HG02885 (cell line): ENCODE results near the gene TMEM69.
A peak's percentile ranks its signal among the peaks of the same experiment; 100 is the strongest.
"Not testable (repeated sequence)": the region's sequence is repeated elsewhere in the genome, so short reads cannot be mapped to it uniquely, and the experiment has no call there.

Experiments used
- ATAC-seq: cut with Tn5 transposase; IDR thresholded peaks from one replicate; pipeline ENCODE4 v1.9.1; 2021; ENCODE audit warnings: mild to moderate bottlenecking; ENCODE audit not compliant: unreplicated experiment, poor library complexity

TMEM69 gene

GRCh38 chr1:45687754-45688740 lies at the start of gene TMEM69:
TSS of gene TMEM69 (plus strand) at chr1:45688181. CDS start at chr1:45691069, 2,888 bp downstream.
- peak; percentile 16 for ATAC-seq

- ATAC-seq = no peak
Observed at GRCh38 chr1:45640293-45640692, 47.7 kb upstream of the TMEM69 start.

DNA sequence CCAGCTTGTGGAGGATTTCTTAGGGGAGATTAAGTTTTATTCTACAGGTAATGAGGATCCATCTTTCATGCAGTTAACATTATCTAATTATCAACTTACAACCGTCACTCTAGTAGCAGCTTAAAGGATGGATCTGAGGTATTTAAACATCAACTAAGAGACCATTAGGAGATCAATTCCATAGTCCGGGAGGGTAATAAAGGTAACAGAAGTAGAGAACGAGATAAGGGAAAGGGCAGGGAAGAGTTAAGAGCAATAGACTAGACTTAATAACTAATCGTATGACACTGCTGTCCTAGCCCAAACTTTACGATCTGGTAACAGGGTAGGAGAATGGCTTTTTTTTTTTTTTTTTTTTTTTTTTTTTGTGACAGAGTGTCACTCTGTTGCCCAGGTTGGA lies 44.7 kb upstream of the TMEM69 start:
- ATAC-seq = no peak

- ATAC-seq = no peak
Observed at GRCh38 chr1:45643978-45644377, 44.0 kb upstream of the TMEM69 start.

GRCh38 chr1:45644661-45645060 lies 43.3 kb upstream of the TMEM69 start:
- no peak for ATAC-seq

DNA sequence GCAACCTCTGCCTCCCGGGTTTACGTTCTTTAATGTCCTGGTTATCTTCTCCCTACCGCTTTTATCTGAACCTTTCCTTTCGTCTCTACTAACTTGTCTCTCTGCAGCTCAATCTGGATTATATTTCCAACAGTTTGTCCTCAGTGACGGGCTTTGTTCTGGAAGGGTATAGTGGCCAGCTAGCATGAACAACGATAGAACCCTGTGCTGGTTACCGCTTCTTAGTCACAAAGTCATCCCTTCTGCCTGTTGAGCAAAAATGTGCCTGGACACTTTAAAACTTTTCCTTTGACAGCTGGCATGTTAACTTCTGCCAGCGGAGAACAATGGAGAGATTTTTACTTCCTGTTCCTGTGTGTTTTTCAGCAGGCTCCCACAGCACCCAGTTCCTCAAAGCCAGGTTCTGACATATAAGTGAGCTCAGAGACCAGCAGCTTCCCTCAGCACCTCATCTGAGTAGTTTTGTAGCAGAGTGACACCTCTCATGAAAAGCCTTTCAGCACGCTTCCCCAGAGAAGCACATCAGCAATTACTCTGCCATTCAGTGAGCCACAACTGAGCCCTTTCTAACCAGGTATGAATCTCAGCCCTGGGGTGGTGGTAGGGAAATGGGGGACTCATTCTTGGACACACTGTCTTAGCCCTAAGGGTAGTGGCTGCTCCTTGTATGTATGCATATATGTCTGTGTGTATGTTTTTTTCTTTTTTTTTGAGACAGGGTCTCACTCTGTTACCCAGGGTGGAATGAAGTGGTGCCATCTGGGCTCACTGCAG lies 40.5 kb upstream of the TMEM69 start:
- ATAC-seq = no peak

GRCh38 chr1:45654540-45655280 lies 33.3 kb upstream of the TMEM69 start:
- no peak for ATAC-seq

GRCh38 chr1:45656573-45657226 lies 31.3 kb upstream of the TMEM69 start:
- ATAC-seq = no peak

DNA sequence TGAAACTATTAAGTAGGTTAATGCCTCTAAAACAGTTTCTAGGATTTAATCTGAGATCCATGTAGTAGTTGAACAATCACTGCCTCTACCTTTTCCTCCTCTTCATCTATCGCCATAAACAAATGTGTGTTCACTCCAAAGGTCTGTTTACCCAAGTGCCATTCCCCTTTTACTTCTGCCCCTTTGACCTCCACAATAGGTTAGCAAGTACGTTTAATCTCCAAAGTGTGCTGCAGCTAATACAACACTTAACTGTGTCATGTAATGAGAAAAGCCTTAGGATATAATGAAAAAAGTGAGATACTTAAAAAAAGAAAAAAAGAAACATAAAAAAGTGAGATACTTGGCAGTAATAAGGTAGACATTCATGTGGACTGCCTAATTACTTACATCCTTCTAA lies 29.8 kb upstream of the TMEM69 start:
- ATAC-seq = no peak

GRCh38 chr1:45659222-45659621 lies 28.8 kb upstream of the TMEM69 start:
- no peak for ATAC-seq

DNA sequence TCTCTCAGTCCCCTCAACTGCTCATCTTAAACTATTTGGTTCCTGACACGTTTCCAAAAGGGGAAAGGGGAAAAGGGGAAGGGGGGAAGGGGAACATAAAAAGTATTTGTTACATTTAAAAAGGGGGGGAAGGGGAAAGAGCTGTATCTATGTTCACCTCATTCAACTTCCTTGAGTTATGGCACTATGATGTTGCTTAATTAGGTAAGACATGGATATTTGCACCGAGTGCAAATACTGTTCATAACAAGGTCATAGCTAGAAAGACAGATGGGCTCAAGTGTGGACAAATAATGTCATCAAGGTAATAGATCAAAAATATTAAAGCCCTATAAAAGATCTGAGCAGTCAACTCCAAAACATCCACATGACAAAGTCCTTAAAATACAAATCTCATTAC lies 27.6 kb upstream of the TMEM69 start:
- ATAC-seq = no peak

GRCh38 chr1:45666836-45667235 lies 21.1 kb upstream of the TMEM69 start:
- no peak for ATAC-seq

DNA sequence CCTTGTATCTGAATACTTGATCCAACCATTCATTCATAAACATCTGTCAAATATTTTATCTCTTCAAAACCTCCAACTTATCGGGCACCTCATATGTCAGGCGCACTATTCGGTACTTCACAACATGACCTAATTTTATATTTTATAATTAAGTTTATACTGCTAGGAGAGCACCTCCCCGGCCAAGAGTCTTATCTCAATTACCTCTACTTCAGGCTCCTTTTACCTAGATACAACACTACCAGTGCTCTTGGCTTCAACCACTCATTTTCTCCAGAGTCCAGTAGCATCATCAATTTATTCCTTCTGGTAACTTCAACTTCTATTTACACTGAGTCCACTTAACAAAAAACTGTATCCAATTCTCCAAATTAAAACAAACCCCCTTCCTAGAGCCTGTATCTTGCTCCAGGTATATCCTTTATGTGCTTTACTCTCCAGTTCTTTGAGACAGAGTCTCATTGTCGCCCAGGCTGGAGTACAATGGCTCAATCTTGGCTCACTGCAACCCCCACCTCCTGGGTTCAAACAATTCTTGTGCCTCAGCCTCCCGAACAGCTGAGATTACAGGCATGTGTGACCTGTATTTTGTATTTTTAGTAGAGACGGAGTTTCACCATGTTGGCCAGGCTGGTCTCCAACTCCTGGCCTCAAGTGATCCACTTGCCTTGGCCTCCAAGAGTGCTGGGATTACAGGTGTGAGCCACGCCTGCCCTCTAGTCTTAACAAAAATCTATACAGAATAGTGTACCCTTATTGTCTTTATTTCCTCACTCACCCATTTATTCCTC lies 20.5 kb upstream of the TMEM69 start:
- ATAC-seq = no peak

DNA sequence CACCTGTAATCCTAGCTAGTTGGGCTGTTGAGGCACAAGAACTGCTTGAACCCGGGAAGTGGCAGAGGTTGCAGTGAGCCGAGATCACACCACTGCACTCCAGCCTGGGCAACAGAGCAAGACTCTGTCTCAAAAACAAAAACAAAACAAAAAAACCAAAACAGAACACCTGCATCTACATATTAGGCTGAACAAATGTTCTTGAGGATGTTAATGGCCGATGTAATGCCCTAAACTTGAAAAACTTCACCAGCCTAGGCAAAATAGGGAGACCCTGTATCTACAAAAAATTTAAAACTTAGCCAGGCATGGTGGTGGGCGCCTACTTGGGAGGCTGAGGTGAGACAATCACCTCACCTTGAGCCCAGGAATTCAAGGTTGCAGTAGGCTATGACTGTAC lies 19.5 kb upstream of the TMEM69 start:
- ATAC-seq = no peak

- no peak for ATAC-seq
Observed at GRCh38 chr1:45669379-45669778, 18.6 kb upstream of the TMEM69 start.

DNA sequence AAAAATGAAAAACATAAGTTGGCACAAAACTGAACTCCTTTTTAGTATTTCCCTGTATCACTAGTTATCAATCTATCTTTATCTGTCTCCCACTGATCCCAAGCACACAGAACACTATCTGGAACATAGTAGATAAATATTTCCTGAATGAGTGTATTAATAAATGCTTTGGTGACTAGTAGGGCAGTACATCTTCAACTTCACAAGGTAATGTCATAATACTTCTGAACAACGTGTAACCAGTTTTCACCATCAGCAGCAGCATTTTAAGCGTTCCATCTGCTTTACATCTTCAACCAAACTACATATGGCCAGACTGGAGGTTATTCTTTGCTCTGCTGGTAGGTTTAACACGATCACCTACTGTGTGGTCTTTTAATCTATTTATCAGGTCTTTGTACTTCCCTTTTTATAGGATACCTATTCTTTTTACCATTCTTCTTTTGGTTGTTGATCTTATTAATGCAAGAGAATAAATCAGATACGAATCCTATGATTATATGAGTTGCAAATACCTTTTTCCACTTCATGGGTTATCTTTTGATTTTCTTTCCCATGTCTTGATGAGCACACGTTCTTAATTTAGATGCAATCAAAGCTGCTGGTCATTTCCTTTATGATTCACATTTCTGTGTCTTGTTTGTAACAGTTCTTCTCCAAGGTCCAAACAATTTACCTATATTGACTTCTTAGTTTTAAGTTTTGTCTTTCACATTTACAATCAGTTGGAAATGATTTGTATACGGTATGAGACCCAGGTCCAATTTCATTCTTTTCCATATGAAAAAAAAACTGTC lies 17.9 kb upstream of the TMEM69 start:
- ATAC-seq = no peak

- ATAC-seq = no peak
Observed at GRCh38 chr1:45673956-45674355, 14.0 kb upstream of the TMEM69 start.

- ATAC-seq = no peak
Observed at GRCh38 chr1:45674478-45674877, 13.5 kb upstream of the TMEM69 start.

DNA sequence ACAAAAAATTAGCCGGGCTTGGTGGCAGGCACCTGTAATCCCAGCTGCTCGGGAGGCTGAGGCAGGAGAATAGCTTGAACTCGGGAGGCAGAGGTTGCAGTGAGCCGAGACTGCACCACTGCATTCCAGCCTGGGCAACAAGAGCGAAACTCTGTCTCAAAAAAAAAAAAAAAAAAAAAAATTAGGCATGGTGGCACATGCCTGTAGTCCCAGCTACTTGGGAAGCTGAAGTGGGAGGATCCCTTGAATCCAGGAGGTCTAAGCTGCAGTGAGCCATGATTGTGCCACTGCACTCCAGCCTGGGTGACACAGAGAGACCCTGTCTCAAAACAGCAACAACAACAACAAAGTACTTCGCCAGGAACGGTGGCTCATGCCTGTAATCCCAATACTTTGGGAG lies 11.4 kb upstream of the TMEM69 start:
- not testable (repeated sequence) for ATAC-seq
